CMK (cell line): ENCODE results near the gene STIMATE.
A peak's percentile ranks its signal among the peaks of the same experiment; 100 is the strongest.

Experiments used
- DNase-seq: peaks from one replicate; pipeline ENCODE4 v3.0.0-alpha.2; 2010; ENCODE audit warnings: low read depth

The STIMATE gene

GRCh38 chr3:52866427-52866826, 30.9 kb downstream of the STIMATE start:
- no peak for DNase-seq

GRCh38 chr3:52865994-52866393, 31.4 kb downstream of the STIMATE start:
- no peak for DNase-seq

GRCh38 chr3:52860424-52860768, 37.0 kb downstream of the STIMATE start:
- DNase-seq, result no peak

- DNase-seq, result no peak
Observed at GRCh38 chr3:52859686-52860423, 37.5 kb downstream of the STIMATE start.

GRCh38 chr3:52857864-52858263, 39.5 kb downstream of the STIMATE start:
- no peak for DNase-seq

- no peak for DNase-seq
Observed at GRCh38 chr3:52857133-52857532, 40.2 kb downstream of the STIMATE start.

- no peak for DNase-seq
Observed at GRCh38 chr3:52856666-52857065, 40.7 kb downstream of the STIMATE start.

- no peak for DNase-seq
Observed at GRCh38 chr3:52854013-52854412, 43.3 kb downstream of the STIMATE start.

GRCh38 chr3:52852419-52852818, 44.9 kb downstream of the STIMATE start:
- DNase-seq, result no peak

- DNase-seq, result peak; percentile 45
Observed at GRCh38 chr3:52851348-52851747, 46.0 kb downstream of the STIMATE start.

GRCh38 chr3:52849656-52850055, 47.7 kb downstream of the STIMATE start:
- no peak for DNase-seq

- no peak for DNase-seq
Observed at GRCh38 chr3:52848617-52849016, 48.7 kb downstream of the STIMATE start.

- no peak for DNase-seq
Observed at GRCh38 chr3:52847726-52848125, 49.6 kb downstream of the STIMATE start.

GRCh38 chr3:52847241-52847640, 50.1 kb downstream of the STIMATE start:
- DNase-seq, result no peak

GRCh38 chr3:52846432-52846965, 50.8 kb downstream of the STIMATE start:
- no peak for DNase-seq

- DNase-seq, result no peak
Observed at GRCh38 chr3:52845691-52846431, 51.5 kb downstream of the STIMATE start.

GRCh38 chr3:52845157-52845556, 52.2 kb downstream of the STIMATE start:
- no peak for DNase-seq

- DNase-seq, result no peak
Observed at GRCh38 chr3:52844290-52844975, 52.9 kb downstream of the STIMATE start.

GRCh38 chr3:52843881-52844280, 53.5 kb downstream of the STIMATE start:
- no peak for DNase-seq

GRCh38 chr3:52843108-52843865, 54.1 kb downstream of the STIMATE start:
- DNase-seq, result no peak

GRCh38 chr3:52842424-52842823, 54.9 kb downstream of the STIMATE start:
- DNase-seq, result no peak

GRCh38 chr3:52841981-52842340, 55.4 kb downstream of the STIMATE start:
- DNase-seq, result no peak
